ENCODE measurements around the gene EEF1AKMT4.

Gene EEF1AKMT4

GRCh38 chr3:184275961-184276910 lies 26.8 kb downstream of the EEF1AKMT4 start, which contains the start of gene ECE2:
ECE2 (plus strand) TSS chr3:184276022; CDS start chr3:184276154, 132 bp downstream.
- DNase-seq (ENCODE audit: extremely low spot score) = no peak
- POLR2A ChIA-PET = no interaction called here
- no peak for TF ChIP-seq NFRKB (IDR thresholded peaks at IDR 0.05)
- no peak for TF ChIP-seq CTBP1 (IDR thresholded peaks at IDR 0.05; ENCODE audit: borderline replicate concordance)
- CTCF ChIA-PET = interaction anchor here (0.6 kb wide), 1 partner anchor 131 kb away, joined by 3 read pairs; no protein-coding TSS in a partner anchor

GRCh38 chr3:184277366-184277765 lies 27.9 kb downstream of the EEF1AKMT4 start:
- CTCF ChIA-PET = no interaction called here
- TF ChIP-seq FOXK2 (IDR thresholded peaks at IDR 0.05) = no peak
- TF ChIP-seq PKNOX1 (IDR thresholded peaks at IDR 0.05) = no peak
- no peak for TF ChIP-seq ARNT (IDR thresholded peaks at IDR 0.05)
- no peak for TF ChIP-seq ZNF384 (IDR thresholded peaks at IDR 0.05)
- no peak for TF ChIP-seq FOXM1 (IDR thresholded peaks at IDR 0.05; ENCODE audit: borderline replicate concordance)
- TF ChIP-seq ELF4 (IDR thresholded peaks at IDR 0.05) = no peak
- no peak for TF ChIP-seq NFRKB (IDR thresholded peaks at IDR 0.05)
- no peak for TF ChIP-seq HDGF (IDR thresholded peaks at IDR 0.05; ENCODE audit: borderline replicate concordance)
- TF ChIP-seq CTBP1 (IDR thresholded peaks at IDR 0.05; ENCODE audit: borderline replicate concordance) = no peak
- TF ChIP-seq LEF1 (IDR thresholded peaks at IDR 0.05; ENCODE audit: borderline replicate concordance) = no peak
- no peak for TF ChIP-seq SUZ12 (IDR thresholded peaks at IDR 0.05)
- DNase-seq (ENCODE audit: extremely low spot score) = no peak
- POLR2A ChIA-PET = no interaction called here

GRCh38 chr3:184282941-184283340 lies 33.5 kb downstream of the EEF1AKMT4 start:
- TF ChIP-seq LEF1 (IDR thresholded peaks at IDR 0.05; ENCODE audit: borderline replicate concordance) = no peak
- no peak for TF ChIP-seq FOXK2 (IDR thresholded peaks at IDR 0.05)
- TF ChIP-seq NFRKB (IDR thresholded peaks at IDR 0.05) = no peak
- no peak for TF ChIP-seq TARDBP (IDR thresholded peaks at IDR 0.05)
- no peak for TF ChIP-seq FOXM1 (IDR thresholded peaks at IDR 0.05; ENCODE audit: borderline replicate concordance)
- CTCF ChIA-PET = no interaction called here
- POLR2A ChIA-PET = no interaction called here
- no peak for DNase-seq (ENCODE audit: extremely low spot score)

- DNase-seq (ENCODE audit: extremely low spot score) = no peak
- CTCF ChIA-PET = no interaction called here
- POLR2A ChIA-PET = no interaction called here
- TF ChIP-seq TARDBP (IDR thresholded peaks at IDR 0.05) = no peak
These were observed 34.2 kb downstream of the EEF1AKMT4 start for GRCh38 chr3:184283681-184284080.

GRCh38 chr3:184284696-184285095 lies 35.2 kb downstream of the EEF1AKMT4 start:
- TF ChIP-seq FOXA1 (IDR thresholded peaks at IDR 0.05) (no peak), PKNOX1 (IDR thresholded peaks at IDR 0.05) (peak; percentile 51; the same call in 1 of the 2 replicates)
- CTCF ChIA-PET = interaction anchor here (1.3 kb wide), 1 partner anchor 57 kb away, joined by 3 read pairs; no protein-coding TSS in a partner anchor
- DNase-seq (ENCODE audit: extremely low spot score) = peak; percentile 78
- POLR2A ChIA-PET = no interaction called here

- peak; percentile 69 for DNase-seq (ENCODE audit: extremely low spot score)
- ChIA-PET CTCF (interaction anchor here (0.5 to 1.2 kb wide), 4 partner anchors 61 to 613 kb away, joined by 3 to 5 read pairs (median 4); no protein-coding TSS in a partner anchor), POLR2A (no interaction called here)
- TF ChIP-seq BHLHE40 (IDR thresholded peaks at IDR 0.05; ENCODE audit: borderline replicate concordance) (no peak), CTBP1 (IDR thresholded peaks at IDR 0.05; ENCODE audit: borderline replicate concordance) (no peak), ZNF384 (IDR thresholded peaks at IDR 0.05) (no peak), FOXA1 (IDR thresholded peaks at IDR 0.05) (no peak), FOXM1 (IDR thresholded peaks at IDR 0.05; ENCODE audit: borderline replicate concordance) (no peak), ARNT (IDR thresholded peaks at IDR 0.05) (no peak), PKNOX1 (IDR thresholded peaks at IDR 0.05) (no peak)
These were observed 40.0 kb downstream of the EEF1AKMT4 start for GRCh38 chr3:184289426-184289938.

- POLR2A ChIA-PET = no interaction called here
- CTCF ChIA-PET = no interaction called here
- no peak for DNase-seq (ENCODE audit: extremely low spot score)
- no peak for TF ChIP-seq FOXK2 (IDR thresholded peaks at IDR 0.05)
- no peak for TF ChIP-seq SP1 (IDR thresholded peaks at IDR 0.05)
- no peak for TF ChIP-seq ELF4 (IDR thresholded peaks at IDR 0.05)
- TF ChIP-seq SUZ12 (IDR thresholded peaks at IDR 0.05) = no peak
- no peak for TF ChIP-seq PKNOX1 (IDR thresholded peaks at IDR 0.05)
- no peak for TF ChIP-seq LEF1 (IDR thresholded peaks at IDR 0.05; ENCODE audit: borderline replicate concordance)
- TF ChIP-seq ZNF384 (IDR thresholded peaks at IDR 0.05) = no peak
- TF ChIP-seq L3MBTL2 (conservative IDR thresholded peaks at IDR 0.05) = no peak
- TF ChIP-seq BHLHE40 (IDR thresholded peaks at IDR 0.05; ENCODE audit: borderline replicate concordance) = no peak
- TF ChIP-seq CTBP1 (IDR thresholded peaks at IDR 0.05; ENCODE audit: borderline replicate concordance) = no peak
- TF ChIP-seq TARDBP (IDR thresholded peaks at IDR 0.05) = no peak
These were observed 40.9 kb downstream of the EEF1AKMT4 start for GRCh38 chr3:184290331-184290730.
